NAMALWA (cell line): ENCODE results near the gene NFIX.
A peak's percentile ranks its signal among the peaks of the same experiment; 100 is the strongest.

Experiments
- DNase-seq: peaks from one replicate; pipeline ENCODE4 v3.0.0-alpha.2; 2015; ENCODE audit warnings: low spot score

The NFIX gene

DNA sequence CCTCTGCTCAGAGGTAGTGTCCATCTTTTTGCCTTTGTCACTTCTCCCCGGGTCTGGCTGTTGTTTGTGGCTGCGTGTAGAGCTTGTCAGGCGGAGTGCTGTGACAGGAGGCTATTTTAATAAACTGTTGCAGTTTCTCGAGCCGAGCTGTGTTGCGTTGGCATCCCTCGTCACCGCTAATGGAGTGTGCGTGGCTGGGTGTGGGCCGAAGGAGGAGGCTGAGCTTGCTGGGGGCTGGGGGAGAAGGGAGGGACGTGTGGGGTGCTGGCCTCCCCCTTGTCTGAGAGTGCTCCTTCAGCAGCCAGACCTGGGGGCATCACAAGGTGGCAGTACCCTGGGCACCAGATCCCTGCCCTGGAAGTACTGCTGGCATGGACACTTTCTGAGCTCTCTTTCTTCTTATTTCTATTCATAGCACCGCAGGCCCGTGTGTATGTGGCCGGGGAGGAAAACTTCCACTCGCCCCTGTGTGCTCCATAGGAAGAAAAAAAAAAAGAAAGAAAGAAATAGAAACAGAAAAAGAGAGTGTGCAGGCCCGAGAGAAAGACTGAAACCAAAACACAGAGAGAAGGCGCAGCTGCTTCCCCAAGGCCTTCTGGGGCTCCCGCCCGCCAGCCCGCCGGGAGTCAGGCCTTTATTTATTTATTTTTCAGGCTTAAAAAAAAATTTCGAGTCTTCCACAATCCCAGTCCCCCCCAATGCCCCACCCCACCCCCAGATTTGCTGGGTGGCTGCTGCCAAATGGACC is 27.0 kb downstream of the NFIX start:
- DNase-seq: no peak

DNA sequence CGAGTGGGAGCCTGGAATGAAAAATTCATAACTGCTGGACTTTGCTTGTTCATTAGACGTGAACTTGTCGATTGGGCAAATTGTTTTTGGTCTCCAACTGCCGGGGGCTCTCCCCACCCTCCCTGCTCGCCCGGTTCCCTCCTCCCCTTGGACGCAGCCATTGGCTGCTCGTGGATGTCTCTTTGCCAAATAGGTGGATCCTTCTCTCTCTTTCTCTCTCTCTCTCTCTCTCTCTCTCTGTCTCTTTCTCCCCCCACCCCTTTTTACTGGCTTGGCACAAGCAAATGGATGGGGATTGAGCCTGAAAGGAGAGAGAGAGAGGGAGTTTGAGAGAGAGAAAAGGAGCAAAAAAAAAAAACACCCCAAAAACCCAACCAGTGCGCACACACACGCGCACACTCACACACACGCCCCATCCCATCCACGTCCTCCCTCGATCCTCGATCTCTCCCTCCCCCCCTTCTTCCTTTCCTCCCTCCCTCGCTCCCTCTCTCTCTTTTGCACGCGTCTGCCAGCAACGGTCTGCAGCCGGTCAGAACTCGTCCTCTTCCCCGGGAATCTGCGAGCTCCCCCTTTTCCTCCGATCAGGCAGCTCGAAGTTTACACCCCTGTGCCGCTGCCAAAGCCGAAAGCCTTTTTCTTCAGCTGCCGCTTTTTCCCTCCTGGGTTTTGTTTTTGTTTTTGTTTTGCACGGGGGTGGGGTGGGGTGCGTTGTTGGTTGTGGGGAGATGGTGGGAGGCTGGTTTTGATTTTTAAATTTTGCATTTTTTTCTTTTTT is 27.8 kb downstream of the NFIX start:
- no peak for DNase-seq

- no peak for DNase-seq
Observed at GRCh38 chr19:13023656-13024055, 28.4 kb downstream of the NFIX start.

GRCh38 chr19:13024126-13024950 is 29.1 kb downstream of the NFIX start:
- DNase-seq: no peak

DNA sequence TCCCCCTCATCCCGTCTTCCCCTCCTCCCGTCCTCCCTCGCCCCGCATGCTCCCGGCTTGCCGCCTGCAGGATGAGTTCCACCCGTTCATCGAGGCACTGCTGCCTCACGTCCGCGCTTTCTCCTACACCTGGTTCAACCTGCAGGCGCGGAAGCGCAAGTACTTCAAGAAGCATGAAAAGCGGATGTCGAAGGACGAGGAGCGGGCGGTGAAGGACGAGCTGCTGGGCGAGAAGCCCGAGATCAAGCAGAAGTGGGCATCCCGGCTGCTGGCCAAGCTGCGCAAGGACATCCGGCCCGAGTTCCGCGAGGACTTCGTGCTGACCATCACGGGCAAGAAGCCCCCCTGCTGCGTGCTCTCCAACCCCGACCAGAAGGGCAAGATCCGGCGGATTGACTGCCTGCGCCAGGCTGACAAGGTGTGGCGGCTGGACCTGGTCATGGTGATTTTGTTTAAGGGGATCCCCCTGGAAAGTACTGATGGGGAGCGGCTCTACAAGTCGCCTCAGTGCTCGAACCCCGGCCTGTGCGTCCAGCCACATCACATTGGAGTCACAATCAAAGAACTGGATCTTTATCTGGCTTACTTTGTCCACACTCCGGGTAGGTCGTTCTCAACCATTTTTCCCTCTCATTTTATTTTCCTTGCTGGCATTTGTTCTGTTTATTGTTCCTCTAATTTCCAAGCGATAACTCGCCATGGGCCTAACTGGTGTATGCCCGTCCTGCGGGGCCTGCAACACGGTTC is 29.8 kb downstream of the NFIX start:
- DNase-seq: no peak

DNA sequence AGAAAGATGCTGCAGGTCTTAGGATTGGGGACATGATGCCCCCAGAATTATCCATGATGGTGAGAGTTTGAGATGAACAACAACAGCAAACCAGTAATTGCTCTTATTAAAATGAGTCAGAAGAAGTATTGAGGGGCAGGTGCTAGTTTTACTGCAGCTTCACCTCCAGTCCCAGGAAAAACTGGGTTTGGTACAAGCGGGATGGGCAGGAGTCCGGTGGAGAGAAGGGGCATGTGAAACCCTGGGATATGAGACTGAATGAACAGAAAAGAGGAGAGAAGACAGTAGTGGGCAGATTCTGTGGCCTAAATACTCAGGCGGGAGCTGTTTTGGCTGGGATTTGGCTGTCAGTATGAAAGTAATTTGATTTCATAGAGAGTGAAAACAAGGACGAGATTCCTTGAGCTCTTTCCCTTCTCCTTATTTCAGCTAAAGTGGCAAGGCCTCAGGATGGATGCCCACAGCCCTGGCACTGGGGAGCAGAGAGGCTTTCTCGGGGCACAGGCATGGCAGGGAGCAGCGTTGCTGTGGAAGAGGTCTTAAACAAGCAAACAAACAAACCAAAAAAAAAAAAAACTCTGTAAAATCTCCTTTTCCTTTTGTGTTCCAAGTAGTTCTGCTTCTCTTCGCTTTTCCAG is 30.7 kb downstream of the NFIX start:
- DNase-seq: no peak

GRCh38 chr19:13026462-13027370 is 31.4 kb downstream of the NFIX start:
- no peak for DNase-seq

DNA sequence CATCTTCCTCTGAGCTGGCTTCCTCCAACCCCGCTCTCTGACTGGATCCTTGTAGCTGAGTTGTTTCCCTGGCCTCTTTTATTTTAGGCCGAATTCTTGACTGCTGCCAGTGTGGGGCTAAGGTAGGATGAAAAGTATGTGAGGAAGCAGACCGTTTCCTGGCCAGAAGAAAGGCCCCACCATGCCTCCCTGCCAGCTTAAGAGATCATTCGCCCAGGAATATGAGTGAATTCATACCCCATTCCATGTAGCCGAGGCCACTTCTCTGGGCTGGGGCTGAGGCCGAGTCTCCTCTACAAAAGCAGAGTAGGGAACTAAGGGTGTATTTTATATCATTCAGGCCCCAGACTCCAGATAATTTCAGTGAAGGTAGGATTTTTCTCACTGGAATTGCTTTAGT is 32.3 kb downstream of the NFIX start:
- no peak for DNase-seq

- DNase-seq: no peak
Observed at GRCh38 chr19:13028027-13028426, 32.8 kb downstream of the NFIX start.

DNA sequence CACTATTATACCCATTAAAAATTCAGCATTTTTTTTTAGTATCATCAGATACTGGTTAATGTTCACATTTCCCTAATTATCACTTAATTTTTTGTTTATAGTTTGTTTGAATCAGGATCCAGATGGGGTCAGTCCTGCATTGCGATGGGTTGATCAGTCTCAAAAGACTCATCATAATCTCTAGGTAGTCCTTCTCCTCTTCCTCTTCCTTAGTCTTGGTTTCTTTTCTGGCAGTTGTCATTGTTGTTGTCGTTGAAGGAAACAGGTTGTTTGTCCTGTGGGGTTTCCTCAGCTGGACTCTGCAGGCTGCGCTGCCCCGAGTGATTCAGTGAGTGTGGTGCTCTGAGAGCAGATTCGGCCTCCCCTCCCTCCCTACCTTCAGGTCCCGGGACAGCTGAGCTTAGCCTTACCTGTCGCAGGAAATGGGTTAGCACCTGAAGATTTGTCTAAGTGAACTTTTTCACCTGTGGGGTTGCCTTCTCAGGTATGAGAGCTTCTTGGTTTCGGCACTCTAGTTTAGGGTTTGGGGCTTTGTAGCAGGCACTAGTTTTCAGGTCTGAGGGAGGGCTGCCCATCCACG is 34.1 kb downstream of the NFIX start:
- no peak for DNase-seq

GRCh38 chr19:13029893-13030292 is 34.6 kb downstream of the NFIX start:
- DNase-seq: peak; percentile 37

DNA sequence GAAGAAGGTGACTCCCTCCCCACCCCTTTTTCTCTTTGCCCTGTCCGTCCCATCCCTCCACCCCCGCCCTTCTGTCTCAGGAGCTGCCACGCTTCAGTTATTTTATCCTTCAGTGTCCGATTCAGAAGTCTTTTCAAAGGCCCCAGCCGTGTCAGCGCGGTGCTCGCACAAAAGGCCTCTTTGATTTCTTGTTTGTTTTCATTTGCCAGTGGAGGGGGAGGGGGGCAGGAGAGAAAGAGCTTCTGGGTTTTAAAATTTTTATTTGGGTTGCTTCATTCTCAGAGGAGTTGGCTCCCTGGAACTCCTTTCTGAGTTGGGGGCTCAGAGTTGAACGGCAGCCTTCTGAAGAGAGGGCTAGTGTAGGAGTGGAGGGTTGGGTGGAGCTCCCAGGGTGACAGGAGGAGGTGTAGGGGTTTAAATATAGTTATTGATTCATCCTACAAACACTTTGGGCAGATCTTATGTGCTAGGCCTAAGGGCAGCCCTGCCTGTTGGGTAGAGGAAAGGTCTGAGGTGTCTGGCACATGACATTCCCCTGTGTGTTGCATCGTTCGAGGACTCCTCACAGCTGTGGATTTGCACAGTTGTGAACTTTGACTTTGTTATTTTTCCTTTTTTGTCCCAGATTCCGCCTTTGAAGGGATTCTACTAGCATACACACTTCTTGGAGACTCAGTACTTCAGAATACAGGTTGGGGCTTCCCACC is 36.8 kb downstream of the NFIX start:
- no peak for DNase-seq

- no peak for DNase-seq
Observed at GRCh38 chr19:13032837-13033236, 37.6 kb downstream of the NFIX start.

DNA sequence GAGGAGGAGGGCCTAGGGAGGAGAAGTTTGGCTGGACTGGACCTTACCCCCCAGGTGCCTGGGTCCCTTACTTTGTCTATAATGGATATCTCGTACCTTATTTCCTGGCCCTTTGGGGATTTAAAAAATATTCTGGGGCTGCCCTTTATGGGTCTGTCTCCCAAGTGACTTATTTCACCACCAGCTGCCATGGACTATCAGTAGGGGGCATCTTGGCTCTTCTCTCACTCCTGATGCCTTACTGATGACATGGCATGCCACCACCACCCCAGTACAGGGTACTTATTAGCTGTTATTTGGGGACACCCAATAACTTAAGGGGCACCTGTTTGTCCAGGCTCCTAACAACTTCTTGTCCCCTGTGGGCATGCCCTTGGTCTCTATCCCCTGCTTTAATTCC is 38.0 kb downstream of the NFIX start:
- DNase-seq: no peak

DNA sequence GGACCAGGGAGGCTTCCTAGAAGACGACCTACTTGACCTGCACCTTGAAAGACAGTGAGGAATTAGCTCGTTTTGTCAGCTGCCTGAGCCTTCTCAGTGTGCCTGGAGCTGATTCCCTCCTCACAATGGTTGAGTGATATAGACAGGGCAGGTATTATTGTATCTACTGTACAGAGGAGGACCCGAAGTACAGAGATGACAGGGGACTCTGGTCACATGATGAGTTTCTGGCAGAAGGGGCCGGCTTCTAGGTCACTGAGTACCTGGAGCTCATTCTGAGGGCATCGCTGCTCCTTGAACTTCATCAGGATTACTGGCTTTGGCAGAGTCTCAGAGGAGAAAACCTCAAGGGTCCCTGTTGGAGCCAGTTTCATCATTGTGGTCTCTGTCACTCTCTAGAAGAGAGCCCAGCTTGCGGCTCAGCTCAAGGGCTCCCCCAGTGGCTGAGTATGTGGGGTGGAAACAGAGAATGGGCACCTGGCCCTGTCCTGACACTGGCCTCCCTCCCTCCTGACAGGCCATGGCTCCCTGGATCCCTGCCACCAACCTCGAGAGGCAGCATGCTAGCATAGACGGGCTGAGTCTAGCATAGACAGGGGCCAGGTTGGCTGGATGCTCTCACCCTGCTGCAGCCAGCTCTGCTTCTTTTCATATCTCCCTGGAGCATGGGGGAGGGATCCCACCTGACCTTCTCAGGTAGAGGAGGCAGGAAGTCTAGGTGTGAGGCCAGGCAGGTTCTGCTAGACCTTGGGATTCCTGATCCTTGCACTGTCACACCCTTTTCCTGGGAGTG is 38.7 kb downstream of the NFIX start:
- peak; percentile 72 for DNase-seq

DNA sequence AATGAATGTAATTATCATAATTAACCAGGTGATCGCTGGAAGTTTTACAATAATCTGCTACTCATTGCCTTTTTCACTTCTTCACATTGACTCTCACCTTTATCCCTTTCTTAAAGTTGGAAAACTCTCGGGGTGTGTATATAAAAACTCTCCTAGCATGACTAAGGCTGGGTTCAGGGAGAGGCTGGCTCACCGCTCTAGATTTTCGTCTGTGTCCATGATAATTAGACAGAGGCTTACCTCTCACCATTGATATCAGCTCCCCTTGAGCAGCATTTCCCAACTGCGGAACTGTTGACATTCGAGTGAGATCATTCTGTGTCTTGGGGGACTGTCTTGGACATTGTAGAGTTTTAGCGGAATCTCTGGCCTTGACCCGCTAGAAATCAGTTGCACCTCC is 39.4 kb downstream of the NFIX start:
- no peak for DNase-seq

- no peak for DNase-seq
Observed at GRCh38 chr19:13035820-13036365, 40.6 kb downstream of the NFIX start.

GRCh38 chr19:13036366-13036976 is 41.2 kb downstream of the NFIX start:
- peak; percentile 27 for DNase-seq
